M059J (cell line): ENCODE measurements around the gene SERPINI2. TPM values are rescaled to one million over a fixed set of nuclear protein-coding genes. Genes with fewer than 3 reads are reported as not detected.

Source experiments
- DNase-seq: peaks from one replicate; pipeline ENCODE4 v3.0.0-alpha.2; 2012; ENCODE audit warnings: low read depth
- total RNA-seq: library from RNA; depleted of rRNA; stranded (reverse); fragments of >200 nt; shearing (Covaris generic); gene quantifications from 2 replicates; pipeline ENCODE4 v1.2.3, GENCODE V29; 2014; rRNA removed

The SERPINI2 gene, protein sequence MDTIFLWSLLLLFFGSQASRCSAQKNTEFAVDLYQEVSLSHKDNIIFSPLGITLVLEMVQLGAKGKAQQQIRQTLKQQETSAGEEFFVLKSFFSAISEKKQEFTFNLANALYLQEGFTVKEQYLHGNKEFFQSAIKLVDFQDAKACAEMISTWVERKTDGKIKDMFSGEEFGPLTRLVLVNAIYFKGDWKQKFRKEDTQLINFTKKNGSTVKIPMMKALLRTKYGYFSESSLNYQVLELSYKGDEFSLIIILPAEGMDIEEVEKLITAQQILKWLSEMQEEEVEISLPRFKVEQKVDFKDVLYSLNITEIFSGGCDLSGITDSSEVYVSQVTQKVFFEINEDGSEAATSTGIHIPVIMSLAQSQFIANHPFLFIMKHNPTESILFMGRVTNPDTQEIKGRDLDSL
- not detected in 2 replicates for total RNA-seq

DNA sequence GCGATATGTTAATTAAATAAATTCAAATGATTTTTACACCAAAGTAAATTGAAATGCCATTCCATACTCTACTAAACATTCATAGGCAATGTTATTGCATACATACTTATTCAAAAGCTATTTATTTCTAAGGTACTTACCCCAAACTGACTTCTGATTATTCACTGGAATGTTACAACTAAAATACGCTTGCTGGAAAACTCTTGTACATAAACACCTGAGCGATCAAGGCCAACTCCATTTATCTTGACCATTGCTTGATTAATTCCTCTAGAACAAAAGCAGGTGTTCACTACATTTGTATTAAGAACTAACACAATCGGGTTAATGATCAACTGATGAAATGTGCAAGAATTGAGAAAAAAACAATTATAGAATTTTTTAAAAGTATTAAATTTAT is at the start of gene SERPINI2:
SERPINI2 (minus strand) TSS at position 180 of the 400 bp plus-strand sequence. CDS start 2,208 bp downstream, outside the sequence.
- no peak for DNase-seq

DNA sequence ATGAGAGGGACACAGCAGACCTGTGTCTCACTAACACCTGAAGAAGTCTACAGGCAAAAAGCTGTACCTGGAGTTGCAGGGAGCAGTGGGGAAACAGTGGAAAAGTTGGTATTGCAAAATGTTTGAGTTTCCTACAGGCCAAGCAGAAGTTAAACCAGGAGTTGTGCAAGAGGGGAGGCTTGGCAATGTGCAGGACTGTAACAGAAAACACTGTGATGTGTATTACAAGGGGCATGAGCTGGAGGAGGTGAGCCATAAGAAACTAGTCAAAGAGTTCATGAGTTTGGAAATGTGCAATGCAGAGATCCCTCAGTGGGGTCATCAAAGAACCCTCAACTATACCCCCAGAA is 47.1 kb upstream of the SERPINI2 start:
- DNase-seq, result no peak

DNA sequence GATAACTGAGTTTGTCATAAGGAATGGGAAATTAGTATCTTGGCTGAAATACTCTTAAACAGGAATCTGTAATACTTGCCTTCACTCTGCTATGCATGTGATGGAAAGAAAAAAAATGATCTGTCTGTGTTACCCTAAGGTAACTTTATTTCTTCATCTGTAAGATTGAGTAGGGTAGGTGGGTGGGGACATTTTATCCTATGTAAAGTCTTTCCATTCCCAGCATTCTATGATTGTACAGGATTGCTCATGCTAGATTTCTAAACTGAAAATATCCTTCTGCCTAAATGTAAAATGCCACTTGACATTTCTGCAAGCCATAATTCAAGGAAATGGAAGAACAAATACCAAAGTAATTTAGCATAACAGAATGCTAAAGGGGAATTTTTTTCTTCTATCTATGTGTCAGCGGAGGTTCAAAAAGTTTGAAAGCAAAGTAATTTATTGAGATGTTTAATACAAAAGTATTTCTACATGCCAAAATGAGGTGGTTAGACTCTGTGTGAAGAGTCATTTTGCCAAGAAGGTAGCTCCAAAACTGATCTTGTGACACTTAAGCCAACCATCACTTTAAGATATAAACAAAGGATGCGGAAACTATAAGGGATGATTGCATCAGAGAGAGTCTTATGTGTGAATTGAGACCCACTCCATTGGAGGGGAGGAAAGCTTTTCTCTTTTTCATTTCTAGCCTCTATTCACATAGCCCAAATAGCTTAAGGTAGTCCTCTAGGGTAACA is 46.6 kb upstream of the SERPINI2 start:
- no peak for DNase-seq

DNA sequence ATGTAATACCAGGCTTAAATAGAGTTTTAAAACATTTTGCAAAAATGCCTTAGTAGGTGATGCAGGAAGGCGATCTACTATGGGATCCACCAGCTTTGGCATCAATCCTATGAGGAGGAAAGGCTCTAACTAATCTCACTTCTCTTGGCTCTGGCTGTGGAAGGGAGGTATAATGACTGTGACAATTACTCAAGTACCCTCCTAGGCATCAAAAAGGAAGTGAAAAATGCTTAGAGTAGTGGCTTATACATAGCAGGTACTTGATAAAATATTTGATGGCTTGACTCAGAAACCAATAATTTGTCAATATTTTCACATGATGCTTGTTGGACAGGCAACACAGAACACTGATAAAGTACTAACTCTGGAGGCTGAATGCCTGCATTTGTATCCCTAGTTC is 34.1 kb upstream of the SERPINI2 start:
- no peak for DNase-seq

DNA sequence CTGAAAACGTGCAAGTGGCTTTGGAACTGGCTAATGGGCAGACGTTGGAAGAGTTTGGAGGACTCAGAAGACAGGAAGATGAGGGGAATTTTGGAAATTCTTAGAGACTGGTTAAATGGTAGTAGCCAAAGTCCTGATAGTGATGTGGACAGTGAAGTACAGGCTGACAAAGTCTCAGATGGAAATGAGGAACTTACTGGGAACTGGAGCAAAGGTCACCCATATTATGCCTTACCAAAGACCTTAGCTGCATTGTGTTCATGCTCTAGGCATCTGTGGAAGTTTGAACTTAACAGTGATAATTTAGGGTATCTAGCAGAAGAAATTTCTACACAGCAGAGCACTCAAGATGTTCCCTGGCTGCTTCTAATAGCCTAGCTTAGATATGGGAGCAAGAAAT is 28.6 kb upstream of the SERPINI2 start:
- DNase-seq, result no peak

DNA sequence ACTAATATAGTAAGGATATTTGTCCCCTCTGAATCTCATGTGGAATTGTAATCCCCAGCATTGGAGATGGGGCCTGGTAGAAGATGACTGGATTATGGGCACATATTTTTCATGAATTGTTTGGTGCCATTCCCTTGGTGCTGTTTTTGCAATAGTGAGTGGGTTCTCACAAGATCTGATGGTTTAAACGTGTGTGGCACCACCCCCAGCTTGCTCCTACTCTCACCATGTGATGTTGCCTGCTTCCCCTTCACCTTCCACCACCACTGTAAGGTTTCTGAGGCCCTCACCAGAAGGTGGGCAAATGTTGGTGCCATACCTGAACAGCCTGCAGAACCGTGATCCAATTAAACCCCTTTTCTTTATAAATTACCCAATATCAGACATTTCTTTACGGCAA is 28.1 kb upstream of the SERPINI2 start:
- no peak for DNase-seq

DNA sequence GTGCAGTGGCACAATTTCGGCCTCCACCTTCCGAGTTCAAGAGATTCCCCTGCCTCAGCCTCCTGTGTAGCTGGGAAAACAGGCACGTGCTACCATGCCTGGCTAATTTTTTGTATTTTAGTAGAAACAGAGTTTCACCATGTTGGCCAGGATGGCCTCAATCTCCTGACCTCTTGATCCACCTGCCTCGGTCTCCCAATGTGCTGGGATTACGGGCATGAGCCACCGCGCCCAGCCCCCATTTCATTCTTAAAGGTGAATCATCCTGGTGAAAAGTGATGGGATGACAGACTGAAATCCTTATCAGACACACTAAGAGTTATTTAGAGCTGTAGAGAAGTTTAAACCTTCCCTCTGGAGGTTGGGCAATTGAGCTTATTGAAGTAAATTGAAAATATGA is 24.1 kb upstream of the SERPINI2 start:
- DNase-seq, result no peak

DNA sequence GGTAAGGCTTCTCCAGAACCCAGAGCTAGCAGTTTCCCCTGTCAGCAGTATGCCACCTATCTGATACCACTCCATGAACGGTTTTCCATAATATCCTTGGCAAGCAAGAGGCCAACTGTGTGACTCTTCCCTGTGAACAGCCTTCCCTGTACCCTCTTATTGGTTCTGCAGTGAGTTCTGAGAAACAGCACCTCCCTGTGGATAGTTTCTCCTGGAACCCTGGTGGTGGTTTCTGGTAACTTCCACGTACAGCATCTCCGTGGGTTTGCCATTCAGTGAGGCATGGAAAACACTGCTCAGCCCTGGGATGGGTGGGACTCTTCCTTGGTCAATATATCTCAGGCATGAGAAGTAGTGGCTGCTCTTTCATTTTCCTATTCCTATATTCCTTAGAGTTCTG is 19.4 kb upstream of the SERPINI2 start:
- no peak for DNase-seq

DNA sequence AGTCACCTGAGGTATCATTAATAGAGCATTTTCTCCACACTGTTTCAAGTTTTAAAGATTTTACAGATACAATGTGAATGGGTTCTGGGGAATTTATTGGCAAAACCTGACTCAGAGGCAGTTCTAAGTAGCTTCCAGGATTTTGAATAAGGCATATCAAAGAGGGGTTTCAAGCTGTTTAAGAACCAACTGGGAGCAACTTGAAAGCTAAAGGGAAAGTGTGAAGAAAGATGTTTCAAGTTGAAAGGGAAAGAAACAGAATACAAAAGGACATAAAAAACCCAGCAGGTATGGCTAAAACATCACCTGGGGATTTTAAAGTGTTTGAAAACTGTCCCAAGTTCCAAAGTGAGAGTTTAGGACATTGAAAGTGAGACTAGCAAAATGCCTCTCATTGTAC is 17.8 kb upstream of the SERPINI2 start:
- no peak for DNase-seq

DNA sequence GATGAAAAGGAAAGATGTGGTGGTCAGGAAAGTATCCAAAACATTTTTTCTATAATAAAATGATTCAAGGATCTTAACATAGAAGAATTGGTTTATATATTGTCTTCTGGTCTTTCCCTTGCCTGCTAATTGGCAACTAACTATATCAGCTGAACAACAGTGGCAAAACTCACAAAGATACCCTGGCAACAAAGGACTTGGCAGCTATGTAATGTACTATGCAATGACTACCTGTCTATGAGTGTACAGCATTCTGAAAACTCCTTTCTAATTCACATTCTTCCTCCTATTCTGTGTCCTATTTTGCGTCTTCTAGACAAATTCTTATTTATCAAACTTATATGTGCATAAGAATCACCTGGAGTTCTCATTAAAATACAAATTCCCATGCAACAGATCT is 15.7 kb upstream of the SERPINI2 start:
- no peak for DNase-seq

DNA sequence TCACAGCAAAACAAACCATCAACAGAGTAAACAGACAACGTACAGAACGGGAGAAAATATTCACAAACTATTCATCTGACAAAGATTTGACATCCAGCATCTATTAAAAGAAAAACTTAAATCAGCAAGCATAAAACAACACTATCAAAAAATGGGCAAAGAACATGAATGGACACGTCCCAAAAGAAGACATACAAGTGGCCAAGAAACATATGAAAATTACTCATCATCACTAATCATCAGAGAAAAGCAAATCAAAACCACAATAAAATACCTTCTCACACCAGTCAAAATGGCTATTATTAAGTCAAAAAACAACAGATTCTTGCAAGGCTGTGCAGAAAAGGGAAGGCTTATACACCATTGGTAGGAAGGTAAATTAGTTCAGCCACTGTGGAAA is 13.7 kb upstream of the SERPINI2 start:
- DNase-seq, result no peak

DNA sequence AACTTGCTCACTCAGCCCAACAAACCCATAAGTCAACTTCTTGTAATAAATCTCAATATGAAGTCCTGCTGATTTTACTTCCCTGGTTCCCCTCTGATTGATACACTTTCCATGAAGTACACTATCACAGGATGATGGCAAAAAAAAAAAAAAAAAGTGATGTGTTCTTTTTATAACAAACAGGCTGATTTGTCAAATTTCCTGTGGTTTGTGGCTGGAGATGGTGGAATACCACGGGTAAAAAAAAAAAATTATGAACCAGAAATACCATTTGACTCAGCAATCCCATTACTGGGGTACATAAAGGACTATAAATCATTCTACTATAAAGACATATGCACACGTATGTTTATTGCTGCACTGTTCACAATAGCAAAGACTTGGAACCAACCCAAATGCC is 10.7 kb upstream of the SERPINI2 start:
- DNase-seq, result no peak

DNA sequence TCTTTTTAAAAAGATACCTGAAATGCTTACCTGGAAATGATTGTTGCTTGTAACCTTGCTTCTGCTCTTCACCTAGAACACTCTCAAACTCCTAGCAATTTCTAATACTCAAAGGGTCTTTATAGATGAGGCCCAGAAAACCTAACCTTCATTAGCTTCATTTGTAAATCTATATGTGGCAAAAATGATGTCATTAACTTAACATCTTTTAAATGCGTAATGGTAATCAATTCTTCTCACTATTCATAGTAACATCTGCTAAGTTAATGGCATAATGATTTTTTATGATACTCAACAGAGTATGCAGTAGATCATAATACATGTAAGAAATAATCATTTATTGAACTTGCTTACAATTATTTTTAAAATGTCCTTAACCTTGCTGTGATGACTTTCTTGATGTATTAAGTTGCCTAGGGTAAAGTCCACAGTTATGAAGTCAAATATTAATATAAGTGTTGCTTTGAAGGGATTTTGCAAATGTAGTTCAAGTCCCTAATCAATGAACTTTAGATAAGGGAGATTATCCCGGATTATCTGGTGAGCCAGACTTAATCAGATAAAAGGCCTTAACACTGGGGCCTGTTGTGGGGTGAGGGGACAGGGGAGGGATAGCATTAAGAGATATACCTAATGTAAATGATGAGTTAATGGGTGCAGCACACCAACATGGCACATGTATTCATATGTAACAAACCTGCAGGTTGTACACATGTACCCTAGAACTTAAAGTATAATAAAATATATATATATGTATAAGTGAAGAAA is 10.1 kb upstream of the SERPINI2 start:
- DNase-seq, result no peak

DNA sequence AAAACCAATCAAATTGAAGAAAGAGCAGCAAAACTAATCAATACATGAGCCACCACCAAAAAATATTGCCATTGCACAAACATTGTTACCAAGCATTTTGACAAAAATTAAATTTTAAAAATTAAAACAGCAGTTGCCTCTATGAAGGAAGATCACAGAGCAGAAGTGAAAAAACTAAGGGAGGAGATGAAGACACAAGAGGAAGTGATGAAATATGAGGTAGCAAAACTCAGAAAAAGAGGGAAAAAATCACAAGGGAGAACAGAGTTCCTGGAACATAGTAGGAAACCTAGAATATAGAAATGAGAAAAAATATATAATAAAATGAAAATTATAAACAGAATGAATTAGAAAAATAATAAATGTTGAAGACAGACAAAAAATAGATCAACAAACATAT is 7.3 kb upstream of the SERPINI2 start:
- no peak for DNase-seq

DNA sequence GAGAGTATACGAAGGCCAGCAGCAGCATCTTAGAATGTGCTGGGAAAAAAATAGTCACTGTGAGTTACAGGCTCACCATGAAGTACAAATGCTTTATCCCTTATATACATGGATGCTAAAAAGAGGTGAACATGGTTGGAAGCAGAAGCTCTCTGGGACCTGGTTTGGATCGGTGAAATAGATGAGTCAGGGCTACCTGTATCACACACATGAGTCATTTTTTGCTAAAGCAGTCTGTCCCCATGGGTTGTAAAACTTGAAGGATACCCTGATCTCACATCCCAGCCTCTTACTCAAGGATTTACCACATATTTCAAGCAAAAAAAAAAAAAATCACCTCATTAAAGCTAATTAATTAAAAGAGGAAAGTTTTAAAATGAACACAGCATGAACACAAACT is 6.9 kb upstream of the SERPINI2 start:
- DNase-seq, result no peak

DNA sequence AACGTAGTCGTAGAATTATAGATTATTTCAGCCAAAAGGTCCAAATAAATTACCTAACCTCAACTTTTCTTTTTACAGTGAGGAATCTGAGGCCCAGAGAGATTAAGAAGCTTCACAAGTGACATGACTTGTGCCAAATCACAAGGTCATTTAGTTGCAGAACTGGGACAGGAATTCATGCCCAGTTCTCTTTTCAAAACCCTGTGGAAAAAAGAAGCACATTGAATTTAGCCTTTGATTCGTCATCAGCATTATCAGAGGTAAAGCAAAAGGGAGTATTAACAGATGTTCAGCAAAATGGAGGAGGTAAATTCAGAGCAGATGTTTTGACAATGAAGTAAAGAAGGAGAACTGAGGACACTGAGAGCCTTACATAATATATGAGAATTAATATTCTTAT is 4.5 kb downstream of the SERPINI2 start:
- no peak for DNase-seq

DNA sequence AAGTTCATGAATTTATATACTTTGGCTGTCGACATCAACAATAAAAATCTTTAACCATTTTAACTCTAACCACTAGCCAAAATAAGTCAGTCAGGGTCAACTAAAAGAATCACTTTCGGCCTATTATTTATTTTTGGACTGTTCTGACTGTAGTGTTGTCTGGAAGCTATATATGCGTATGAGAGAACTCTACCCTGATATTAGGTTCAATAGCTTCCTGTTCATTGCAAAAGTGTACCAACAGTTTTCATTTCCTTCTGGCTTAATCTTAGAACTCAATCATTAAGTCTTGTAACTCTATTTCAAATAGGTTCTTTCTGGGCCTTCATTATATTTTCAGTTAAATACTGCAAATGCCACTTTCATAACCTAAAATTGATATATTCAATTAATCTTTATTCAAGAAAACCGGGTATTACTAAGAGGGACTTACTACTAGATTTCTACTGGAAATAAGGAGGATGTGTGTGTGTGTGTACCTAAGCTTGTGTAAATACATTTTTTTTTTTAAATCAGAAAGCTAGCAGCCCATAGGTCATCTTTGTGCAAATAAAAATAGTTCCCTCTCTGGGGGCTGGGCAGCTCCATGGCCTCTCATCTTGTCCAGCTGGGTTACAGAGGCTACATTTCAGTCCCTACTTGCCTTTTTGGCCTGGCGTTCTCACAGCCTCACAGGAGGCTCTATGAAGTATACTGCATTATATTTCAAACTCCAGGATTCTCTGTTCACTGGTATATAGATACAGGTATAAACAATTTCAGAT is 5.8 kb downstream of the SERPINI2 start:
- DNase-seq, result no peak

DNA sequence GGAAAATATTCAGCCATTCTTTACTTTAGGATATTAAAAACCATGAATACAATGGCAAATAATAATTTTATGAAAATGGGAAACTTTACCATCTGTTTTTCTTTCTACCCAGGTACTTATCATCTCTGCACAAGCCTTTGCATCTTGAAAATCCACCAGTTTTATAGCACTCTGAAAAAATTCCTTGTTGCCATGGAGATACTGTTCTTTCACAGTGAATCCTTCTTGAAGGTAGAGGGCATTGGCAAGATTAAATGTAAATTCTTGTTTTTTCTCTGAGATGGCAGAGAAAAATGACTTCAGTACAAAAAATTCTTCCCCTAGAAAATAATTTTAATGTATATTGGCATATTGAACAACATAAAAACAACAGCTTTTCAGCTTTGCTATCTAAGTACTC is 6.9 kb downstream of the SERPINI2 start:
- no peak for DNase-seq

DNA sequence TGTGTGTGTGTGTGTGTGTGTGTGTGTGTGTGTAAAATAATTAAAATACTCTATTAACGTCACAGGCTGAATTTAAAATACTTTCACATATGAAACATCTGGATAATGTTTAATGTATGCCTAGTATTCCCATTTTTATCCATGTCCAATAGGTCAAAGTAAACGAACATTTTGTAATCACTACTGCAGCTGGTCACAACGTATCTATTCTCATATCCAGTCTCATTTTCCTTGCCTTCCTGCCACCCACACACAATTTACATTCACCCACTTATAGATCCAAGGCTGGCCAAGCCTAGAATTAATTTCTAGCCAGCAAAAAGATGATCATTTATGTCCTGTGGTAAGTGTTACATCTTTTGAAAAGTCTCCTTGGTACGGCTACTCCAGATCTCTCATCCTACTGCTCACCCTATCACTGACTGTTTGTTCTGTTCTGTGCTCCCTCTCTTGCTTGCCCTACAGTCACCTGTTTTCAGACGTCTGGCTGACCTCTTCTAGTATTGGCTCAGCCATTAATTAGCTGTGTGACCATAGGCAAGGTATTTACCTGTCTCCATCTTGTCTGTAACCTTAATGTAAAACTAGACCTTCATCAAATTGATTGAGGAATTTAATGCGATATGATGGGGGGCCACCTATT is 17.6 kb downstream of the SERPINI2 start:
- DNase-seq, result no peak

DNA sequence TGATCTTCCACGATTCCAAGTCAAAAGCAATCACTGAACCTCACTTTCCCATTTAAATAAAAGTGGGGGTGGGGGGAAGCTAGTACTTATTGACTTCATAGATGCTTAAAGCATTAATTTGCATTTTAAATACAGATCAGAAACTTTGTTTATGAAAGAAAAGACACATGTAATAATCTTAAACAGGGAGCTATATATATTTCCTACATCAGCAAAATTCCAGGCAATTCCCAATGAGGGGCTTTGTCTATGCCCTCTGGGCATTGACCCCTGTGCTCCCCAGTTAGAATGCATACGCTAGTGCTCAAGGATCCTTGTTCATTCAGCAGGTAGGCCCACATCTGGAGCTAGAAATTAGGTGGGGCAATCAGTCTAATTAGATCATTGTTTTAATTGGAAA is 20.0 kb downstream of the SERPINI2 start:
- DNase-seq, result no peak

DNA sequence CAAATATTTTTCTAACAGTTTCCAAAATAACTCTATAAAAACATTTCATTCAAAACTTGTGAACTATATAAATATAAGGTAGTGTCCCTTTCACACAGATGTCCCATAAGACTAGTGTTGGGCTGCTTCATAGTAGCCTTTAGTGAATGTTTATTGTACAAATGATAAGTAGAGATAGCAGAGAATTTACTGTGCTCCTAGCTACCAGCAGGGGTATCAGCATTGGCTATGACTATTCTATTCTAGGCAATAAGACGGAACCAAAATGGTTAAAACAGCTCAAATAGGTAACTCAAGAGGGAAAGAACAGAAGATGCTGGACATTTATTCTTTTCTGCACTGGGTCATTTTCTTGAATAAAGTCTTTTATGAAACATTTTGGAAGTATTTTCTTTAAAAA is 22.6 kb downstream of the SERPINI2 start:
- no peak for DNase-seq
